Mesodermal cell (in vitro differentiated cells): Measurements from ENCODE around the gene ZSWIM2.

Experiments
- H3K27ac ChIP-seq: 2 replicates; pipeline ENCODE4 v1.7.0; 2013; ENCODE audit warnings: mild to moderate bottlenecking, low read depth, low read length, moderate library complexity; ENCODE audit not compliant: severe bottlenecking
- H3K36me3 ChIP-seq: 2 replicates; pipeline ENCODE4 v1.7.1; 2013; ENCODE audit warnings: mild to moderate bottlenecking, low read length, moderate library complexity; ENCODE audit not compliant: control insufficient read depth, insufficient read depth
- H3K4me1 ChIP-seq: one replicate; pipeline ENCODE4 v1.7.1; 2013; ENCODE audit warnings: mild to moderate bottlenecking, low read length; ENCODE audit not compliant: insufficient read depth, control insufficient read depth, poor library complexity, severe bottlenecking
- H3K4me3 ChIP-seq: 2 replicates; pipeline ENCODE4 v1.7.0; 2013; ENCODE audit warnings: low read length, control low read depth, mild to moderate bottlenecking; ENCODE audit not compliant: insufficient read depth, poor library complexity, severe bottlenecking; ENCODE audit errors: extremely low read depth
- H3K9me3 ChIP-seq: 2 replicates; pipeline ENCODE4 v1.7.1; 2013; ENCODE audit warnings: mild to moderate bottlenecking, low read length, moderate library complexity; ENCODE audit not compliant: control insufficient read depth
- WGBS, 2 experiments: methylation state at CpG; one replicate each; pipeline ENCODE4 v1.1.5; 2013; ENCODE audit warnings: missing lambda C conversion rate in 2 of 2; ENCODE audit not compliant: insufficient coverage in 2 of 2; 5-methylcytosine and 5-hydroxymethylcytosine counted together

ZSWIM2 gene

DNA sequence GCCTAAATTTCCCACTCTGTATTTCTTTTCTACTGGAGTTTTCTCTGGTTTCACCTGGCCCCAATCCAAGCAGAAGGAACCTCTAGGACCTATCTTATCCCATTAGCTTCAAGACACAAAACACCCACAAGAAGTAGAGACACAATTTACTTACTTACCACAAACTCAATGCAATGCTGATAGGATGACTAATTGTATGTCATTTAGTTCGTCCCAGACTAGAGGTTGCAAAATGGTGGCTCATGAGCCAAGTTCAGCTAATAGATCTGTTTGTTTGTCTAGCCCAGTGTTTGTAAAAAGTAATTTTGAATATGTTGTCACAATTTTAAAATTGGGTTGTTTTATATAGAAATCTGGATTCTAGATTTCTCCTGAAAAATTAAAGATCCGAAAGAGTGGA lies 34.7 kb upstream of the ZSWIM2 start:
- H3K9me3 ChIP-seq, result peaks cover 8% of the 10 kb centered on the region
- peaks cover 4% of the 10 kb centered on the region for H3K4me1 ChIP-seq
- 92 to 100% methylated on average over 2 of the region's 2 CpGs for WGBS, 2 experiments
- no peak overlapping the region for H3K4me3 ChIP-seq
- peak overlapping the region; percentile 2 for H3K27ac ChIP-seq
- no peaks in the 10 kb centered on the region for H3K36me3 ChIP-seq

DNA sequence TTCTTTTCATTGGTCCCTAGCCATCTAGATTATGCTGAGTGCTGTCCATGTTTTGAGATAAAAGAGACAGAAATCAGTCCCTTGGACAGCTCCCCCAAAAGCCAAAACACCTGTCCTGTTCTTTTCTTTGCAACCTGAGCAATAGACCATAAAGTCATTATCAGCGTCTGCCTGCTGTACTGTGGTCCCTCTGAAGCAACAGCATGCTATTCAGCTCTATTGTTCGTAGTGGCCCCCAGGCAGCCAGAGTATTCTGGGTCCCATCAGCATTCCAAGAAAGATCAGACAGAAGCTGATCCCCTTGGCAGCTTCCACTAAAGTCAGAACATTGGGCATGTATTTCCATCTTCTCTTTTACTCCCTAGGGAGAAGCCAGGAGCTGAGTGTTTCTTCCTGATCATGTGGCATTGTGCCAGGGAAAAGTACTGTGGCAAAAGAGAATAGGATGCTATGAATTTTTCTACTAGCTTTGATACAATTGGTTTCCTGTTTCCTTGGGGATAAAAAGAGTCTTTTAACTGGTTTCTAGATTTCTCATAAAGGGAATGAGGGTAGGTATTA lies 33.6 kb upstream of the ZSWIM2 start:
- WGBS, 2 experiments, result 83 to 86% methylated on average over 2 of the region's 2 CpGs
- no peaks in the 10 kb centered on the region for H3K36me3 ChIP-seq
- H3K9me3 ChIP-seq, result peaks cover 8% of the 10 kb centered on the region
- no peak overlapping the region for H3K4me3 ChIP-seq
- no peak overlapping the region for H3K27ac ChIP-seq
- peaks cover 4% of the 10 kb centered on the region for H3K4me1 ChIP-seq

DNA sequence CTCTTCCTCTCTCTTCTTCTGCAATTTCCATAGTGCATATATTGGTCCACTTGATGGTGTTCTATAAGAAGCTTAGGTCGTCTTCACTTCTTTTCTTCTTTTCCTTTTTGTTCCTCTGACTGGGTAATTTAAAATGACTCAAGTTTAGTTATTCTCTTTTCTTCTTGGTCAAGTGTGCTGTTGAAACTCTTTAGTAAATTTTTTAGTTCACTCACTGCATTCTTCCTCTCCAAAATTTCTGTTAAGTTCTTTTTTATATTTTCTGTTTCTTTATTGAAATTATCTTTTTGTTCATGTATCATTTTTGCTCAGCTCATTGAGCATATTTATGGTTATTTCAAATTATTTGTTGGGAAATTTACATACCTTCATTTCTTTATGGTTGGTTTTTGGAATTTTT lies 32.7 kb upstream of the ZSWIM2 start:
- Histone ChIP-seq H3K4me3 (no peak overlapping the region), H3K36me3 (no peaks in the 10 kb centered on the region), H3K4me1 (peaks cover 4% of the 10 kb centered on the region), H3K27ac (no peak overlapping the region), H3K9me3 (peaks cover 8% of the 10 kb centered on the region)
- no CpG with 5 or more reads among the region's 1 CpG for WGBS, 2 experiments

DNA sequence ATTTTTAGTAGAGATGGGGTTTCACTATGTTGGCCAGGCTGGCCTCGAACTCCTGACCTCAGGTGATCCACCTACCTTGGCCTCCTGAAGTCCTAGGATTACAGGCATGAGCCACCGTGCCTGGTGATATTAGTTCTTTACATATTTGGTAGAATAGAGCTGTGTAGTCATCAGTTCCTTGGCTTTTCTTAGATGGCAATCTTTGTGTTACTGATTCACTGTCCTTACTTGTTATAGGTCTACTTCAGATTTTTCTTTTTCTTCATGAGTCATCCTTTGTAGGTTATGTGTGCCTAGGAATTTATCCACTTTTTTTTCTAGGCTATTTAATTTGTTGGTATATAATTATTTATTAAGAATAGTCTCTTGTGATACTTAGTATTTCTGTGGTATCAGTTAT lies 30.3 kb upstream of the ZSWIM2 start:
- Histone ChIP-seq H3K4me1 (no peaks in the 10 kb centered on the region), H3K9me3 (peaks cover 8% of the 10 kb centered on the region), H3K36me3 (no peaks in the 10 kb centered on the region), H3K27ac (no peak overlapping the region), H3K4me3 (no peak overlapping the region)
- 83 to 87% methylated on average over 1 to 2 of the region's 2 CpGs for WGBS, 2 experiments

DNA sequence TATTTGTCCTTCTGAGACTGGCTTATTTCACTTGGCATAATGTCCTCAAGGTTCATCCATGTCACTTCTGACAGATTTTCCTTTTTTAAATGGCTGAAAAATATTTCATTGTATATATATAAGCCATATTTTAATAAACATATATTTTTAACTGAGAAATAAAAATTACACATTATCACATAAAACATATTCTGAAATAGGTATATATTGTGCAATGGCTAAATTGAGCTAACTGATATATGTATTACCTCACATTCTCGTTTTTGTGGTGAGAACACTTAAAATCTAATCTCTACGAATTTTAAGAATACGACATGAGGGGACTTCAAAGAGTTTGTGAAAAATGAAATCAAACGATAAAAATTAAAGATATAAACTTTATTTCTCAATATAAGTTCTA lies 25.7 kb upstream of the ZSWIM2 start:
- Histone ChIP-seq H3K4me3 (no peak overlapping the region), H3K4me1 (no peaks in the 10 kb centered on the region), H3K36me3 (no peaks in the 10 kb centered on the region), H3K27ac (no peak overlapping the region), H3K9me3 (no peaks in the 10 kb centered on the region)
- no CpG with 5 or more reads among the region's 4 CpGs for WGBS, 2 experiments

DNA sequence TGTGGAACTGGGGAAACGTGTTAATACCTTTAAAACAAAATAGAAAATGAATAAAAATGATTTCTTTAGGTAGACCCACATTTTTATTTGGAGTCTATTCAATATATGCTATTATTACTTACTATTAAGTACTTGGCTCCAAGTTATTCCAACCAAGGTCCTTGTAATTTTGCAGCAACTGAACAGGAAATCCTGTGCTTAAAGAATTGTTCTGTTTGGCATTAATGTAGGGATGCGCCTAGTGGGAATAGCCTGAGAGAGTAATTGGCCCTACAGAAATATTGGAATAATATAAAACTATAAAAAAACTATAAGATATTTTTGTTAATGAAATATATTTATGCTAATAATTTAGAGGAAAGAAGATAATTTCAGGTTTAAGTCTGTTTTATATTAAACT lies 22.9 kb upstream of the ZSWIM2 start:
- no peaks in the 10 kb centered on the region for H3K4me1 ChIP-seq
- no peaks in the 10 kb centered on the region for H3K9me3 ChIP-seq
- H3K36me3 ChIP-seq, result no peaks in the 10 kb centered on the region
- no peak overlapping the region for H3K27ac ChIP-seq
- no CpG with 5 or more reads among the region's 2 CpGs for WGBS, 2 experiments
- H3K4me3 ChIP-seq, result no peak overlapping the region

DNA sequence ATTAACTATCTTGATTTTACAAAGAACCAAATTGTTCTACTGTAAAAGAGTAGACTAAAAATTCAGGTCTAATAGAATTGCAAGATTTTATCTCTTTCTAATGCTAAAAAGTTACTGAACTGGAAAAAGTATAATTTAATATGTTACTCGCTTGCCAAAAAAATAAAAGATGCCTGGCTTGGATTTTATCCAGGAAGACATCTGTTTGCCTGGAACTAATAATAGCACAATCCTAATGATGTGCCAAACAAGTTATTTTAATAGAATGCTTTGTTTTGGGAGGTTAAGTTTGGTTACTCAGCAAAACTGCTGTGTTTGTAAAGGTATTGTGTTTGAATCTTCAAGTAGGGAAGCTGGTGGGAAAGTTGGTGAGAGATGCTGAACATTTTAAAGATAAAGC lies 19.4 kb upstream of the ZSWIM2 start:
- H3K9me3 ChIP-seq, result no peaks in the 10 kb centered on the region
- no peak overlapping the region for H3K4me3 ChIP-seq
- no peaks in the 10 kb centered on the region for H3K36me3 ChIP-seq
- WGBS, 2 experiments, result 100% methylated on average over 1 of the region's 1 CpG; no CpG with 5 or more reads in 1 of the 2 experiments
- H3K4me1 ChIP-seq, result no peaks in the 10 kb centered on the region
- no peak overlapping the region for H3K27ac ChIP-seq

DNA sequence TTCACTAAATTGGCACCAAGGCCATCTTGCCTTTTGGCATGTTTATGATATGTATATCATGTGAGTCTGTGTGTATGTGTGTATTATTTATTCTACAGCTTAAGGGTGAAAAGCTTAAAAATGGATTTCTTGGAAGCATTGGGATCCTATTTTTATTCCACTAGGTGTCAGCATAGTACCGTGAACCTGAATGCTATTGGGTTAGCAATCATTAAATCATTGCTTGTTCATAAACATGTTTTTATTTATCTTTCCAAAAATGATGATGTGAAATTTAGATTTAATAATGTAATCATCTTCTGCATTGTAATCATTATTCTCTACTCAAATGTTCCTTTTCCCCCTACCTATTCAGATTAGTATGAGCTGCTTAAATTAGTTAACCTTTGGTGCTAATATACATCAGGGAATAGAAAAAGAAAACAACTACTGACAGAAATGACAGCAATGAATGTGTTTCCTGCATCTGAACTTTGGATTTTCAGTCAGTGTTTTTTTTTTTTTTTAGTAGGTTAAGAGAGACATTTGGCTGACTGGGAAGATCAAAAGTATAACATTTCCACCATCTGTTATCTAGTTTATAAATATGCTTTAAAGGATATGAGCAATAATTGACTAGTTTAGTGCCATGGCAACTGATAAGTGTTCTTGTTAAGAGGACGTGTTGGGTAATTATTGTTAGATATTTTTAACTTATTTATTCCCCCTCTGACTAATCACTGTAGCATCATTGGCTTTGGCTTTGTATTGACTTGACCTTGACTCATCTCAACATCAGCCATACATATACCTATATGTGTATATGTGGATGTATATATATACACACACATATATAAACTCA lies 14.1 kb upstream of the ZSWIM2 start:
- no peaks in the 10 kb centered on the region for H3K4me1 ChIP-seq
- H3K27ac ChIP-seq, result no peak overlapping the region
- no peak overlapping the region for H3K4me3 ChIP-seq
- no peaks in the 10 kb centered on the region for H3K36me3 ChIP-seq
- WGBS, 2 experiments, result no CpG with 5 or more reads among the region's 2 CpGs
- H3K9me3 ChIP-seq, result no peaks in the 10 kb centered on the region

DNA sequence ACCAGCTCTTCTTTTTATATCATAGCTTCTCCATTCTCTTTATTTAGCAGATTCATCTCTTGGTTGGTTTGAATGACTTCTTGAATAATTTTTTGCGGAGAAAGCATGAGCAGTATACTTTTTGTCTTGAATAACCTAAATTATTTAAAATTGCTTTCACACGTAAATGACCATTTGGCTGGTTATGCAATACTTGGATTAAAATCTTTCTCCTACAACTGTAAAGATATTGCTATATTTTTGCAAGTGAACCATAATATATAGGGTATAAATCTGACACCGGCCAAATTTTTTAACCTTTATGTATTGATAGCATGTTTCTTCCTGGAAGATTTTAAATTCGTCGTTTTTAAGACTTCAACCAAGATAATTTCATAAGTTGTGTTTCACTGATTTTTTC lies 6.2 kb upstream of the ZSWIM2 start:
- Histone ChIP-seq H3K4me1 (no peaks in the 10 kb centered on the region), H3K9me3 (no peaks in the 10 kb centered on the region), H3K4me3 (no peak overlapping the region), H3K27ac (no peak overlapping the region), H3K36me3 (no peaks in the 10 kb centered on the region)
- 80% methylated on average over 2 of the region's 5 CpGs; no CpG with 5 or more reads in 1 of the 2 experiments for WGBS, 2 experiments

DNA sequence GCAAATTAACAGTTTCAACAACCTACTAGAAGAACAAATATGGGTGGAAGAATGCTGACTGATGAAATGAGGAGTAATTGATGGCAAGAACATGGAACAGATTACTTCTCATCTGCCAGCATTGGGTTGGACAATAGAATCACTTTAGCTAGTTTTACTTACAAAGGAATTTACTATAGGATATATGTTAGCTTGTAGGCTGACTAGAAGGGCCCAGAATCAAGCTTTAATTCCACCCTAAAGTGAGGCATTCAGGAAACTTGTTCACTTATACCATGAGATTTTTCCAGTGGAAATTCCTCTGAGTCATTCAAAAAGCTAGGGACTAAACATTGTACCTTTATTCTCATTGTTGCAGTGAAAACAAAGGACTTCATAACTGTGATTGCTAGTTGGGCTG lies 5.0 kb upstream of the ZSWIM2 start:
- Histone ChIP-seq H3K4me1 (no peaks in the 10 kb centered on the region), H3K9me3 (no peaks in the 10 kb centered on the region), H3K4me3 (no peak overlapping the region), H3K36me3 (no peaks in the 10 kb centered on the region), H3K27ac (no peak overlapping the region)

DNA sequence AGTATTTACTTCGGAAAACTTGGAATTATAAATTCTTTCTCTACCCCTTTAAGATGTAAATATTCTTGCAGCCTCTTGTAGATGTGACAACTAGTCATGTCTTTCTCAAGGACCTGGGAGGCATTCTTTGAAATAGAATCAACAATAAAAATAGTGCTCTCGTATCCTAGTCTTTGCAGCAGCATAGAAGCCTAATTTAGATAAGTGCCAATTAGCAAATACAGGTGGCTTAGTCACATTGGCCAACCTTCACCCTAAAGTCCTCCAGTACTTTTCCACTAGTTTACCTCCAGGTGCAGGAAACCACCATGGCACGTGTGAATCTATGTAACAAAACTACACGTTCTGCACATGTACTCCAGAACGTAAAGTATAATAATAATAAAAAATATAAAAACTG lies 3.5 kb upstream of the ZSWIM2 start:
- Histone ChIP-seq H3K36me3 (no peaks in the 10 kb centered on the region), H3K9me3 (no peaks in the 10 kb centered on the region), H3K4me3 (no peak overlapping the region), H3K4me1 (no peaks in the 10 kb centered on the region), H3K27ac (no peak overlapping the region)
- WGBS, 2 experiments, result no CpG with 5 or more reads among the region's 5 CpGs
